Measurements from ENCODE around the gene PMPCA.

PMPCA gene

GRCh38 chr9:136367296-136368145 lies 42.9 kb upstream of the PMPCA start:
- Histone ChIP-seq H3K79me2 (ENCODE audit: insufficient read depth, low read length) (no peaks in the 10 kb centered on the region), H2AFZ (ENCODE audit: low read depth, low read length, severe bottlenecking) (no peak overlapping the region), H3K4me2 (ENCODE audit: low read depth, low read length, poor library complexity, severe bottlenecking) (no peak overlapping the region), H3K4me3 (ENCODE audit: insufficient read depth, low read length, poor library complexity, severe bottlenecking) (no peak overlapping the region), H4K20me1 (ENCODE audit: low read depth, low read length) (no peaks in the 10 kb centered on the region), H3K27me3 (ENCODE audit: low read length) (no peaks in the 10 kb centered on the region), H3K36me3 (ENCODE audit: low read length) (no peaks in the 10 kb centered on the region), H3F3A (ENCODE audit: insufficient read depth) (no peaks in the 10 kb centered on the region), H3K9ac (ENCODE audit: low read length) (no peak overlapping the region), H3K27ac (ENCODE audit: low read depth, low read length) (no peak overlapping the region), H3K9me2 (replicated peaks; ENCODE audit: insufficient read depth, low read length) (no peaks in the 10 kb centered on the region), H3K9me3 (ENCODE audit: insufficient read depth, low read length) (no peaks in the 10 kb centered on the region)
- no peak for TF ChIP-seq CTCF (IDR thresholded peaks at IDR 0.05; ENCODE audit: insufficient read depth, low read length, poor library complexity, severe bottlenecking)
- TF ChIP-seq EZH2phosphoT487 (conservative IDR thresholded peaks at IDR 0.05; ENCODE audit: low read length): no peak

- H3K4me3 ChIP-seq (ENCODE audit: insufficient read depth, low read length, poor library complexity, severe bottlenecking): no peak overlapping the region
- H3K36me3 ChIP-seq (ENCODE audit: low read length): no peaks in the 10 kb centered on the region
- H3K9me2 ChIP-seq (replicated peaks; ENCODE audit: insufficient read depth, low read length): no peaks in the 10 kb centered on the region
- H3K79me2 ChIP-seq (ENCODE audit: insufficient read depth, low read length): no peaks in the 10 kb centered on the region
- H3K9me3 ChIP-seq (ENCODE audit: insufficient read depth, low read length): no peaks in the 10 kb centered on the region
- no peak overlapping the region for H3K9ac ChIP-seq (ENCODE audit: low read length)
- no peak for TF ChIP-seq EZH2phosphoT487 (conservative IDR thresholded peaks at IDR 0.05; ENCODE audit: low read length)
- TF ChIP-seq CTCF (IDR thresholded peaks at IDR 0.05; ENCODE audit: insufficient read depth, low read length, poor library complexity, severe bottlenecking): no peak
- no peaks in the 10 kb centered on the region for H3F3A ChIP-seq (ENCODE audit: insufficient read depth)
- H3K27ac ChIP-seq (ENCODE audit: low read depth, low read length): no peak overlapping the region
- no peaks in the 10 kb centered on the region for H3K27me3 ChIP-seq (ENCODE audit: low read length)
- H4K20me1 ChIP-seq (ENCODE audit: low read depth, low read length): no peaks in the 10 kb centered on the region
- H3K4me2 ChIP-seq (ENCODE audit: low read depth, low read length, poor library complexity, severe bottlenecking): no peak overlapping the region
- H2AFZ ChIP-seq (ENCODE audit: low read depth, low read length, severe bottlenecking): no peak overlapping the region
These were observed 42.3 kb upstream of the PMPCA start for GRCh38 chr9:136368190-136368589.

- Histone ChIP-seq H3K27me3 (ENCODE audit: low read length) (no peaks in the 10 kb centered on the region), H3K79me2 (ENCODE audit: insufficient read depth, low read length) (no peaks in the 10 kb centered on the region), H3F3A (ENCODE audit: insufficient read depth) (no peaks in the 10 kb centered on the region), H3K9me2 (replicated peaks; ENCODE audit: insufficient read depth, low read length) (no peaks in the 10 kb centered on the region), H3K4me3 (ENCODE audit: insufficient read depth, low read length, poor library complexity, severe bottlenecking) (no peak overlapping the region), H3K4me2 (ENCODE audit: low read depth, low read length, poor library complexity, severe bottlenecking) (no peak overlapping the region), H4K20me1 (ENCODE audit: low read depth, low read length) (no peaks in the 10 kb centered on the region), H3K9me3 (ENCODE audit: insufficient read depth, low read length) (no peaks in the 10 kb centered on the region), H2AFZ (ENCODE audit: low read depth, low read length, severe bottlenecking) (no peak overlapping the region), H3K36me3 (ENCODE audit: low read length) (no peaks in the 10 kb centered on the region), H3K9ac (ENCODE audit: low read length) (no peak overlapping the region), H3K27ac (ENCODE audit: low read depth, low read length) (no peak overlapping the region)
- TF ChIP-seq EZH2phosphoT487 (conservative IDR thresholded peaks at IDR 0.05; ENCODE audit: low read length) (no peak), CTCF (IDR thresholded peaks at IDR 0.05; ENCODE audit: insufficient read depth, low read length, poor library complexity, severe bottlenecking) (no peak)
These were observed 40.4 kb upstream of the PMPCA start for GRCh38 chr9:136370037-136370436.

All from SU-DHL-6 (cell line).